SK-N-SH (cell line): Measurements from ENCODE around the gene SYNPR. TPM values are rescaled to one million over a fixed set of nuclear protein-coding genes. Genes with fewer than 3 reads are reported as not detected.

ENCODE experiments used
- CTCF ChIA-PET: fragments of 300-600, 350-600 bp; formaldehyde crosslinking; extraction: SDS; loops from one replicate; lab custom pipeline; 2021; lab: Yijun Ruan, JAX
- POLR2A ChIA-PET: fragments of 350-600 bp; sonication (Branson Sonifier 250); formaldehyde crosslinking; extraction: SDS; loops from one replicate; lab custom pipeline; 2020; ENCODE audit warnings: antibody characterized with exemption, inconsistent platforms; lab: Yijun Ruan, JAX
- DNase-seq: peaks from one replicate; pipeline ENCODE4 v3.0.0; 2012
- H2AFZ ChIP-seq: fragments of 200-600 bp; sonication (generic); 2 replicates; pipeline ENCODE4 v1.8.1; 2016; ENCODE audit warnings: antibody characterized with exemption, mild to moderate bottlenecking, low read depth
- H3F3A ChIP-seq: fragments of 200-600 bp; sonication (generic); replicated peaks from 2 replicates; pipeline ENCODE3; 2016; ENCODE audit warnings: antibody characterized with exemption, mild to moderate bottlenecking; ENCODE audit not compliant: insufficient read depth
- H3K27ac ChIP-seq, 2 experiments: fragments of 200-500 bp in 1 of 2; fragments of 200-600 bp in 1 of 2; sonication (Bioruptor generic) in 1 of 2; sonication (generic), shearing (Covaris generic) in 1 of 2; 2 replicates each; pipeline versions ENCODE4 v1.5.1 to v1.6.1; 2014 to 2016; ENCODE audit warnings: low read depth in 2 of 2, inconsistent platforms in 1 of 2, low read length in 1 of 2, mild to moderate bottlenecking in 1 of 2, mixed read lengths in 1 of 2
- H3K27me3 ChIP-seq: fragments of 200-600 bp; sonication (generic), shearing (Covaris generic); 2 replicates; pipeline ENCODE4 v1.6.1; 2016; ENCODE audit warnings: mixed run types; ENCODE audit not compliant: insufficient read depth
- H3K36me3 ChIP-seq, 2 experiments: fragments of 200-500 bp in 1 of 2; fragments of 200-600 bp in 1 of 2; sonication (Bioruptor generic) in 1 of 2; sonication (generic) in 1 of 2; replicated peaks in 1 of 2; 2 replicates each; pipeline versions ENCODE3 to v1.5.1; 2014 to 2016; ENCODE audit warnings: low read length in 1 of 2, mild to moderate bottlenecking in 1 of 2; ENCODE audit not compliant: insufficient read depth in 2 of 2, control insufficient read depth in 1 of 2
- H3K4me1 ChIP-seq, 2 experiments: fragments of 200-500 bp in 1 of 2; fragments of 200-600 bp in 1 of 2; sonication (Bioruptor generic) in 1 of 2; sonication (generic), shearing (Covaris generic) in 1 of 2; 2 replicates each; pipeline versions ENCODE4 v1.5.1 to v1.6.1; 2014 to 2016; ENCODE audit warnings: low read depth in 1 of 2, low read length in 1 of 2, mixed run types in 1 of 2; ENCODE audit not compliant: insufficient read depth in 2 of 2, control insufficient read depth in 1 of 2
- H3K4me2 ChIP-seq: fragments of 200-600 bp; sonication (generic), shearing (Covaris generic); 2 replicates; pipeline ENCODE4 v1.6.1; 2017; ENCODE audit warnings: mixed run types
- H3K4me3 ChIP-seq, 2 experiments: fragments of 200-500 bp in 1 of 2; fragments of 200-600 bp in 1 of 2; sonication (Bioruptor generic) in 1 of 2; sonication (generic), shearing (Covaris generic) in 1 of 2; 2 replicates each; pipeline versions ENCODE4 v1.5.1 to v1.8.1; 2014 to 2016; ENCODE audit warnings: low read depth in 2 of 2, inconsistent platforms in 1 of 2, low read length in 1 of 2, mild to moderate bottlenecking in 1 of 2, mixed read lengths in 1 of 2, moderate library complexity in 1 of 2
- H3K79me2 ChIP-seq: fragments of 200-600 bp; sonication (generic); 2 replicates; pipeline ENCODE4 v1.8.1; 2017; ENCODE audit warnings: mild to moderate bottlenecking; ENCODE audit not compliant: insufficient read depth
- H3K9ac ChIP-seq: fragments of 200-600 bp; sonication (generic); 2 replicates; pipeline ENCODE4 v1.6.1; 2017; ENCODE audit warnings: mixed run types
- H3K9me2 ChIP-seq: fragments of 200-600 bp; sonication (generic); 2 replicates; pipeline ENCODE4 v1.6.1; 2017; ENCODE audit warnings: mixed run types
- H3K9me3 ChIP-seq: fragments of 200-600 bp; sonication (generic); 2 replicates; pipeline ENCODE4 v1.6.1; 2017; ENCODE audit warnings: mixed run types, mild to moderate bottlenecking, moderate library complexity
- H4K20me1 ChIP-seq: fragments of 200-600 bp; sonication (generic); 2 replicates; pipeline ENCODE4 v1.6.1; 2017; ENCODE audit warnings: mild to moderate bottlenecking, mixed run types; ENCODE audit not compliant: insufficient read depth
- ELF1 ChIP-seq: IDR thresholded peaks from 2 replicates; pipeline ENCODE4 v1.4.0; 2012
- FOXJ3 ChIP-seq: sonication (generic); formaldehyde crosslinking; IDR thresholded peaks from 2 replicates; pipeline ENCODE4 v1.5.1; 2020; ENCODE audit warnings: mild to moderate bottlenecking, missing genetic modification reagents
- FOXM1 ChIP-seq: IDR thresholded peaks from 2 replicates; pipeline ENCODE4 v1.4.0; 2012; ENCODE audit warnings: low read depth, mild to moderate bottlenecking
- GATA2 ChIP-seq: sonication (generic); formaldehyde crosslinking; IDR thresholded peaks from 2 replicates; pipeline ENCODE4 v1.5.0; 2020; ENCODE audit warnings: mild to moderate bottlenecking, missing genetic modification reagents
- NFIC ChIP-seq: IDR thresholded peaks from 2 replicates; pipeline ENCODE4 v1.4.0; 2012; ENCODE audit warnings: borderline replicate concordance
- NRF1 ChIP-seq: IDR thresholded peaks from 2 replicates; pipeline ENCODE4 v1.6.1; 2012; ENCODE audit warnings: low read depth, mild to moderate bottlenecking, low read length
- RFX5 ChIP-seq: IDR thresholded peaks from 2 replicates; pipeline ENCODE4 v1.6.1; 2012; ENCODE audit warnings: mild to moderate bottlenecking, improper control_type of control experiment, low read length
- RXRA ChIP-seq: IDR thresholded peaks from 2 replicates; pipeline ENCODE4 v1.4.0; 2012; ENCODE audit warnings: low read depth, mild to moderate bottlenecking, borderline replicate concordance
- TCF12 ChIP-seq: IDR thresholded peaks from 2 replicates; pipeline ENCODE4 v1.4.0; 2012
- USF1 ChIP-seq: IDR thresholded peaks from 2 replicates; pipeline ENCODE4 v1.4.0; 2012; ENCODE audit warnings: low read depth, borderline replicate concordance
- USF2 ChIP-seq: fragments of 150-350 bp; IDR thresholded peaks from 2 replicates; pipeline ENCODE4 v1.6.1; 2017; ENCODE audit warnings: antibody characterized with exemption, low read length, low read depth, borderline replicate concordance
- WGBS: methylation state at CpG from one replicate; pipeline ENCODE4 v1.1.6; 2017; ENCODE audit warnings: low lambda C conversion rate; 5-methylcytosine and 5-hydroxymethylcytosine counted together
- polyA plus RNA-seq, 3 experiments: library from polyadenylated mRNA; depleted of rRNA; stranded (reverse); fragments of >200 nt; gene quantifications; 2 replicates each; pipeline ENCODE4 v1.2.3, GENCODE V29; 2012

Gene SYNPR
- polyA plus RNA-seq, 1 of the 3 experiments (the other 2 are of a cell fraction) = not detected

- H3K9ac ChIP-seq = no peak overlapping the region
- ChIA-PET CTCF (interaction anchor here (0.9 kb wide), 1 partner anchor 13 kb away, joined by 3 read pairs; no protein-coding TSS in a partner anchor), POLR2A (no interaction called here)
- no peaks in the 10 kb centered on the region for H3K4me1 ChIP-seq
- H3F3A ChIP-seq = no peaks in the 10 kb centered on the region
- no peaks in the 10 kb centered on the region for H3K27me3 ChIP-seq
- no peaks in the 10 kb centered on the region for H3K9me3 ChIP-seq
- no peaks in the 10 kb centered on the region for H3K36me3 ChIP-seq
- H3K27ac ChIP-seq = no peak overlapping the region
- no peak for DNase-seq
- no peak overlapping the region for H3K4me2 ChIP-seq
- no peaks in the 10 kb centered on the region for H3K79me2 ChIP-seq
- 56% methylated on average over 8 of the region's 8 CpGs for WGBS
- H3K9me2 ChIP-seq = no peaks in the 10 kb centered on the region
- no peak overlapping the region for H2AFZ ChIP-seq
- no peaks in the 10 kb centered on the region for H4K20me1 ChIP-seq
- TF ChIP-seq NRF1 (no peak), RFX5 (no peak), USF2 (no peak), GATA2 (CRISPR knock-in tag) (no peak), NFIC (no peak), FOXJ3 (CRISPR knock-in tag) (no peak), TCF12 (no peak), RXRA (no peak), ELF1 (no peak)
- H3K4me3 ChIP-seq = no peak overlapping the region
These were observed 199.5 kb downstream of the SYNPR start for GRCh38 chr3:63477494-63478129.

GRCh38 chr3:63478990-63479660 is 201.0 kb downstream of the SYNPR start:
- WGBS = 69% methylated on average over 6 of the region's 6 CpGs
- Histone ChIP-seq H3K79me2 (no peaks in the 10 kb centered on the region), H2AFZ (no peak overlapping the region), H3K9me2 (no peaks in the 10 kb centered on the region), H3K4me1 (no peaks in the 10 kb centered on the region), H3K9ac (no peak overlapping the region), H3K9me3 (no peaks in the 10 kb centered on the region), H3K27ac (no peak overlapping the region), H4K20me1 (no peaks in the 10 kb centered on the region), H3K4me2 (no peak overlapping the region), H3K4me3 (no peak overlapping the region), H3F3A (no peaks in the 10 kb centered on the region), H3K36me3 (no peaks in the 10 kb centered on the region), H3K27me3 (no peaks in the 10 kb centered on the region)
- TF ChIP-seq RXRA = no peak
- ChIA-PET CTCF (interaction anchor here (0.5 kb wide), 1 partner anchor 134 kb away, joined by 3 read pairs; no protein-coding TSS in a partner anchor), POLR2A (no interaction called here)
- DNase-seq = no peak

GRCh38 chr3:63479661-63480035 is 201.5 kb downstream of the SYNPR start:
- H2AFZ ChIP-seq = no peak overlapping the region
- no peaks in the 10 kb centered on the region for H3K36me3 ChIP-seq
- WGBS = 61% methylated on average over 2 of the region's 2 CpGs
- H3K9me3 ChIP-seq = no peaks in the 10 kb centered on the region
- no peaks in the 10 kb centered on the region for H3K9me2 ChIP-seq
- ChIA-PET POLR2A (interaction anchor here (0.6 kb wide), 1 partner anchor 339 kb away, joined by 3 read pairs; no protein-coding TSS in a partner anchor), CTCF (no interaction called here)
- H3K4me3 ChIP-seq = no peak overlapping the region
- no peaks in the 10 kb centered on the region for H3K4me1 ChIP-seq
- TF ChIP-seq FOXM1 = no peak
- no peak for TF ChIP-seq RXRA
- TF ChIP-seq USF1 = no peak
- H3F3A ChIP-seq = no peaks in the 10 kb centered on the region
- DNase-seq = no peak
- H3K4me2 ChIP-seq = no peak overlapping the region
- H3K27ac ChIP-seq = no peak overlapping the region
- H3K27me3 ChIP-seq = no peaks in the 10 kb centered on the region
- H3K9ac ChIP-seq = no peak overlapping the region
- no peaks in the 10 kb centered on the region for H4K20me1 ChIP-seq
- no peaks in the 10 kb centered on the region for H3K79me2 ChIP-seq
